HCT116 (cell line): ENCODE results near the gene SAMD15. TPM values are rescaled to one million over a fixed set of nuclear protein-coding genes. Genes with fewer than 3 reads are reported as not detected.
A peak's percentile ranks its signal among the peaks of the same experiment; 100 is the strongest.

Source experiments
- ATAC-seq: fragments of 200-7000 bp; cut with Tn5 transposase; 2 replicates; pipeline ENCODE4 v1.9.1; 2020; ENCODE audit warnings: mild to moderate bottlenecking, moderate library complexity
- BruUV-seq: library from RNA; stranded (reverse); fragments of 400-500 nt; replicated peaks from 2 replicates; lab custom pipeline; 2021; lab: Mats Ljungman, UMichigan
- CTCF ChIA-PET: fragments of 300-600 bp; sonication (Branson Sonifier 250); formaldehyde crosslinking; loops from one replicate; lab custom pipeline; 2021; ENCODE audit warnings: antibody characterized with exemption; lab: Charles Lee
- POLR2A ChIA-PET: fragments of 300-600, 350-600 bp; sonication (Branson Sonifier 250); formaldehyde crosslinking; loops from one replicate; lab custom pipeline; 2021; ENCODE audit warnings: antibody characterized with exemption; lab: Charles Lee
- RAD21 ChIA-PET, 2 experiments: fragments of 300-600 bp; sonication (Branson Sonifier 250); formaldehyde crosslinking; loops; one replicate each; lab custom pipeline; 2023; ENCODE audit warnings: low total read pairs in 2 of 2; ENCODE audit not compliant: uncharacterized antibody in 2 of 2, unreplicated experiment in 2 of 2, low non-redundant PET in 1 of 2; lab: Charles Lee
- DNase-seq: peaks from one replicate; pipeline ENCODE4 v3.0.0-alpha.2; 2010; ENCODE audit warnings: low read depth, low spot score
- H2AFZ ChIP-seq: fragments of 200-600 bp; shearing (Covaris generic), sonication (generic); 2 replicates; pipeline ENCODE4 v1.6.1; 2017; ENCODE audit warnings: low read depth, mixed run types, mixed read lengths, antibody characterized with exemption, low read length; ENCODE audit not compliant: poor library complexity, severe bottlenecking
- H3K27ac ChIP-seq: 2 replicates; pipeline ENCODE4 v1.5.1; 2012; ENCODE audit warnings: low read depth, low read length
- H3K27me3 ChIP-seq: fragments of 200-600 bp; sonication (generic); 2 replicates; pipeline ENCODE4 v1.6.1; 2016; ENCODE audit warnings: mixed run types, low read length, mixed read lengths; ENCODE audit not compliant: insufficient read depth
- H3K36me3 ChIP-seq, 2 experiments: fragments of 200-500 bp in 1 of 2; fragments of 200-600 bp in 1 of 2; sonication (Bioruptor generic) in 1 of 2; sonication (generic) in 1 of 2; 2 replicates each; pipeline versions ENCODE4 v1.5.1 to v1.6.1; 2014 to 2016; ENCODE audit warnings: low read length in 2 of 2, inconsistent platforms in 1 of 2, mixed read lengths in 1 of 2, mixed run types in 1 of 2; ENCODE audit not compliant: insufficient read depth in 2 of 2, control insufficient read depth in 1 of 2
- H3K4me1 ChIP-seq, 2 experiments: fragments of 200-600 bp in 1 of 2; sonication (generic) in 1 of 2; 2 replicates each; pipeline versions ENCODE4 v1.5.1 to v1.6.1; 2012 to 2017; ENCODE audit warnings: low read length in 2 of 2, inconsistent platforms in 1 of 2, mild to moderate bottlenecking in 1 of 2, mixed read lengths in 1 of 2, mixed run types in 1 of 2, moderate library complexity in 1 of 2; ENCODE audit not compliant: insufficient read depth in 2 of 2, control insufficient read depth in 1 of 2
- H3K4me2 ChIP-seq: fragments of 200-600 bp; sonication (generic); 2 replicates; pipeline ENCODE4 v1.6.1; 2017; ENCODE audit warnings: mixed run types, low read length, mixed read lengths
- H3K4me3 ChIP-seq, 2 experiments: fragments of 200-600 bp in 1 of 2; sonication (generic) in 1 of 2; replicated peaks in 1 of 2; 2 replicates each; pipeline ENCODE4 v1.5.1; 2011 to 2016; ENCODE audit warnings: low read length in 2 of 2, control low read depth in 1 of 2, low read depth in 1 of 2, mild to moderate bottlenecking in 1 of 2, mixed read lengths in 1 of 2, mixed run types in 1 of 2
- H3K79me2 ChIP-seq: fragments of 200-600 bp; sonication (generic); 2 replicates; pipeline ENCODE4 v1.6.1; 2017; ENCODE audit warnings: mild to moderate bottlenecking, mixed run types, low read length, moderate library complexity, mixed read lengths; ENCODE audit not compliant: insufficient read depth
- H3K9ac ChIP-seq: fragments of 200-600 bp; sonication (generic); 2 replicates; pipeline ENCODE4 v1.6.1; 2016; ENCODE audit warnings: low read length, mixed read lengths
- H3K9me2 ChIP-seq: fragments of 200-600 bp; sonication (generic), shearing (Covaris generic); 2 replicates; pipeline ENCODE4 v1.6.1; 2017; ENCODE audit warnings: mixed run types, mild to moderate bottlenecking, moderate library complexity; ENCODE audit not compliant: insufficient read depth
- H3K9me3 ChIP-seq, 2 experiments: fragments of 200-500 bp in 1 of 2; fragments of 200-600 bp in 1 of 2; sonication (Bioruptor generic) in 1 of 2; sonication (generic) in 1 of 2; 2 replicates each; pipeline ENCODE4 v1.6.1; 2014 to 2017; ENCODE audit warnings: low read length in 2 of 2, mixed read lengths in 2 of 2, inconsistent platforms in 1 of 2, low read depth in 1 of 2, mild to moderate bottlenecking in 1 of 2, mixed run types in 1 of 2, moderate library complexity in 1 of 2; ENCODE audit not compliant: control insufficient read depth in 1 of 2, insufficient read depth in 1 of 2
- H4K20me1 ChIP-seq: fragments of 200-600 bp; sonication (generic), shearing (Covaris generic); 2 replicates; pipeline ENCODE4 v1.6.1; 2017; ENCODE audit warnings: mixed run types, mild to moderate bottlenecking, moderate library complexity; ENCODE audit not compliant: insufficient read depth
- EGR1 ChIP-seq: IDR thresholded peaks from 2 replicates; pipeline ENCODE4 v1.6.1; 2012; ENCODE audit warnings: low read depth
- ELF1 ChIP-seq: IDR thresholded peaks from 2 replicates; pipeline ENCODE4 v1.6.1; 2012; ENCODE audit warnings: low read depth, borderline replicate concordance
- EZH2 ChIP-seq: fragments of 200-600 bp; sonication (generic); IDR thresholded peaks from 2 replicates; pipeline ENCODE4 v1.6.1; 2017; ENCODE audit warnings: antibody characterized with exemption, mixed run types
- EZH2phosphoT487 ChIP-seq: fragments of 200-600 bp; IDR thresholded peaks from 2 replicates; pipeline ENCODE4 v1.6.1; 2018; ENCODE audit warnings: antibody characterized with exemption, borderline replicate concordance
- JUND ChIP-seq: IDR thresholded peaks from 2 replicates; pipeline ENCODE4 v1.6.1; 2012
- POLR2AphosphoS5 ChIP-seq: IDR thresholded peaks from 2 replicates; pipeline ENCODE4 v1.6.1; 2011; ENCODE audit warnings: mild to moderate bottlenecking, low read depth, low read length, moderate library complexity
- TCF7L2 ChIP-seq: IDR thresholded peaks from 2 replicates; pipeline ENCODE4 v1.7.0; 2011; ENCODE audit warnings: borderline replicate concordance, inconsistent platforms; ENCODE audit not compliant: insufficient read depth, insufficient read length; ENCODE audit errors: extremely low read depth
- ZFX ChIP-seq: fragments of 450-650 bp; IDR thresholded peaks from 2 replicates; pipeline ENCODE4 v1.6.1; 2017
- intact Hi-C: fragments of 100-400 bp; cut with micrococcal nuclease; formaldehyde crosslinking; loops from 2 replicates; pipeline ENCODE4 v1.10.0; 2022
- total RNA-seq: library from RNA; stranded (reverse); gene quantifications from one replicate; pipeline ENCODE4 v1.2.1, GENCODE V29; 2021; ENCODE audit not compliant: unreplicated experiment
- TF ChIP-seq, protein P1 (sequence below): IDR thresholded peaks from 2 replicates; pipeline ENCODE4 v1.6.1; 2012; ENCODE audit warnings: low read depth
- TF ChIP-seq, protein P2 (sequence below): IDR thresholded peaks from 2 replicates; pipeline ENCODE4 v1.6.1; 2012
- TF ChIP-seq, protein P3 (sequence below), 3 experiments: fragments of 200-600 bp in 1 of 3; sonication (generic) in 1 of 3; IDR thresholded peaks in 2 of 3; conservative IDR thresholded peaks in 1 of 3; 2 replicates each; pipeline ENCODE4 v1.5.1; 2012 to 2017; ENCODE audit warnings: low read depth in 2 of 3, low read length in 2 of 3, antibody characterized with exemption in 1 of 3, borderline replicate concordance in 1 of 3, control low read depth in 1 of 3, mild to moderate bottlenecking in 1 of 3, mixed read lengths in 1 of 3, mixed run types in 1 of 3, moderate library complexity in 1 of 3; ENCODE audit not compliant: insufficient read depth in 1 of 3

SAMD15 gene
- total RNA-seq, 1 experiment from 2014 or later = 1.9 TPM

DNA sequence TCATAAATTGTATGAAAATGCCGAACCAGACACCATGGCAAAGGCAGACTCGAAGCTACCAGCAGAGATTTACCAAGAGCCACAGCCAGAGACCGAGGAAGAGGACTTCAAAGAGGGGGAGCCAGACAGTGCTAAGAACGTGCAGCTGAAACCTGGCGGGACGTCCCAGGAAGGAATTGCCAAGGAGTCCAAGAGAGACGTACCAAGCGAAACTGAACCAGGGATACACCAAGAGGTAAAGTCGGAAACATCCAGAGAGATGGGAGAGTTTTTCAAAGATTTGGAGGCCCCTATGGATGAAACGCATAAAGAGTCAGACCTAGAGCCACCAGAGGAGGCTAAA lies 294 bp downstream of the SAMD15 start:
- peak overlapping the region; percentile 80 for H3K9ac ChIP-seq
- no peaks in the 10 kb centered on the region; the same call in 1 of the 2 replicates for H3K27me3 ChIP-seq
- intact Hi-C loops = loop anchor here (5.0 kb wide), 1 partner anchor 80 kb away; the partner anchor contains the start of genes AHSA1 and VIPAS39
- peak overlapping the region; percentile 95; the same call in 1 of the 2 replicates for H3K27ac ChIP-seq
- H3K4me1 ChIP-seq = peaks cover 12 to 16% of the 10 kb centered on the region in 2 experiments; a peak in 3 of 4 replicates
- DNase-seq = no peak
- ChIA-PET CTCF (interaction anchor here (0.7 to 1.4 kb wide), 3 partner anchors 56 to 226 kb away, joined by 4 to 5 read pairs (median 5); partner anchors contain the start of gene GSTZ1), RAD21 (no interaction called here)
- H3K9me3 ChIP-seq = no peaks in the 10 kb centered on the region
- H3K79me2 ChIP-seq = peaks cover 28% of the 10 kb centered on the region
- TF ChIP-seq ELF1 = no peak
- TF ChIP-seq, protein P1, sequence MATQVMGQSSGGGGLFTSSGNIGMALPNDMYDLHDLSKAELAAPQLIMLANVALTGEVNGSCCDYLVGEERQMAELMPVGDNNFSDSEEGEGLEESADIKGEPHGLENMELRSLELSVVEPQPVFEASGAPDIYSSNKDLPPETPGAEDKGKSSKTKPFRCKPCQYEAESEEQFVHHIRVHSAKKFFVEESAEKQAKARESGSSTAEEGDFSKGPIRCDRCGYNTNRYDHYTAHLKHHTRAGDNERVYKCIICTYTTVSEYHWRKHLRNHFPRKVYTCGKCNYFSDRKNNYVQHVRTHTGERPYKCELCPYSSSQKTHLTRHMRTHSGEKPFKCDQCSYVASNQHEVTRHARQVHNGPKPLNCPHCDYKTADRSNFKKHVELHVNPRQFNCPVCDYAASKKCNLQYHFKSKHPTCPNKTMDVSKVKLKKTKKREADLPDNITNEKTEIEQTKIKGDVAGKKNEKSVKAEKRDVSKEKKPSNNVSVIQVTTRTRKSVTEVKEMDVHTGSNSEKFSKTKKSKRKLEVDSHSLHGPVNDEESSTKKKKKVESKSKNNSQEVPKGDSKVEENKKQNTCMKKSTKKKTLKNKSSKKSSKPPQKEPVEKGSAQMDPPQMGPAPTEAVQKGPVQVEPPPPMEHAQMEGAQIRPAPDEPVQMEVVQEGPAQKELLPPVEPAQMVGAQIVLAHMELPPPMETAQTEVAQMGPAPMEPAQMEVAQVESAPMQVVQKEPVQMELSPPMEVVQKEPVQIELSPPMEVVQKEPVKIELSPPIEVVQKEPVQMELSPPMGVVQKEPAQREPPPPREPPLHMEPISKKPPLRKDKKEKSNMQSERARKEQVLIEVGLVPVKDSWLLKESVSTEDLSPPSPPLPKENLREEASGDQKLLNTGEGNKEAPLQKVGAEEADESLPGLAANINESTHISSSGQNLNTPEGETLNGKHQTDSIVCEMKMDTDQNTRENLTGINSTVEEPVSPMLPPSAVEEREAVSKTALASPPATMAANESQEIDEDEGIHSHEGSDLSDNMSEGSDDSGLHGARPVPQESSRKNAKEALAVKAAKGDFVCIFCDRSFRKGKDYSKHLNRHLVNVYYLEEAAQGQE = no peak
- TF ChIP-seq, protein P2, sequence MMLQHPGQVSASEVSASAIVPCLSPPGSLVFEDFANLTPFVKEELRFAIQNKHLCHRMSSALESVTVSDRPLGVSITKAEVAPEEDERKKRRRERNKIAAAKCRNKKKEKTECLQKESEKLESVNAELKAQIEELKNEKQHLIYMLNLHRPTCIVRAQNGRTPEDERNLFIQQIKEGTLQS = no peak
- TF ChIP-seq, protein P3, sequence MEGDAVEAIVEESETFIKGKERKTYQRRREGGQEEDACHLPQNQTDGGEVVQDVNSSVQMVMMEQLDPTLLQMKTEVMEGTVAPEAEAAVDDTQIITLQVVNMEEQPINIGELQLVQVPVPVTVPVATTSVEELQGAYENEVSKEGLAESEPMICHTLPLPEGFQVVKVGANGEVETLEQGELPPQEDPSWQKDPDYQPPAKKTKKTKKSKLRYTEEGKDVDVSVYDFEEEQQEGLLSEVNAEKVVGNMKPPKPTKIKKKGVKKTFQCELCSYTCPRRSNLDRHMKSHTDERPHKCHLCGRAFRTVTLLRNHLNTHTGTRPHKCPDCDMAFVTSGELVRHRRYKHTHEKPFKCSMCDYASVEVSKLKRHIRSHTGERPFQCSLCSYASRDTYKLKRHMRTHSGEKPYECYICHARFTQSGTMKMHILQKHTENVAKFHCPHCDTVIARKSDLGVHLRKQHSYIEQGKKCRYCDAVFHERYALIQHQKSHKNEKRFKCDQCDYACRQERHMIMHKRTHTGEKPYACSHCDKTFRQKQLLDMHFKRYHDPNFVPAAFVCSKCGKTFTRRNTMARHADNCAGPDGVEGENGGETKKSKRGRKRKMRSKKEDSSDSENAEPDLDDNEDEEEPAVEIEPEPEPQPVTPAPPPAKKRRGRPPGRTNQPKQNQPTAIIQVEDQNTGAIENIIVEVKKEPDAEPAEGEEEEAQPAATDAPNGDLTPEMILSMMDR (IDR thresholded peaks at IDR 0.05 in 2 of 3, conservative IDR thresholded peaks at IDR 0.05 in 1 of 3; ENCODE audit: borderline replicate concordance in 1 of 3, insufficient read depth in 1 of 3, low read depth in 2 of 3, low read length in 2 of 3) = no peak
- no peak for TF ChIP-seq EZH2
- no peak for TF ChIP-seq TCF7L2
- no peak for TF ChIP-seq EZH2phosphoT487
- no peak for TF ChIP-seq ZFX
- no peak for TF ChIP-seq JUND
- TF ChIP-seq POLR2AphosphoS5 = no peak
- no peak for TF ChIP-seq EGR1
- TF ChIP-seq, all 23 proteins: peak for 0
- peak; percentile 14 for ATAC-seq
- Histone ChIP-seq H3K4me2 (peak overlapping the region; percentile 88), H3K4me3 (peak overlapping the region; percentile 64 to 69), H3K36me3 (no peaks in the 10 kb centered on the region), H3K9me2 (no peaks in the 10 kb centered on the region), H4K20me1 (no peaks in the 10 kb centered on the region), H2AFZ (peak overlapping the region; percentile 92)
- POLR2A ChIA-PET = interaction anchor here (0.7 kb wide), 1 partner anchor 11 kb away, joined by 3 read pairs; no protein-coding TSS in a partner anchor
- TSS peak; percentile 70 for BruUV-seq
